ENCODE measurements around the gene RAD23A. TPM values are rescaled to one million over a fixed set of nuclear protein-coding genes. Genes with fewer than 3 reads are reported as not detected.

The RAD23A gene
- total RNA-seq, 6 experiments from 2014 or later, result 108 to 140 (median 129) TPM

DNA sequence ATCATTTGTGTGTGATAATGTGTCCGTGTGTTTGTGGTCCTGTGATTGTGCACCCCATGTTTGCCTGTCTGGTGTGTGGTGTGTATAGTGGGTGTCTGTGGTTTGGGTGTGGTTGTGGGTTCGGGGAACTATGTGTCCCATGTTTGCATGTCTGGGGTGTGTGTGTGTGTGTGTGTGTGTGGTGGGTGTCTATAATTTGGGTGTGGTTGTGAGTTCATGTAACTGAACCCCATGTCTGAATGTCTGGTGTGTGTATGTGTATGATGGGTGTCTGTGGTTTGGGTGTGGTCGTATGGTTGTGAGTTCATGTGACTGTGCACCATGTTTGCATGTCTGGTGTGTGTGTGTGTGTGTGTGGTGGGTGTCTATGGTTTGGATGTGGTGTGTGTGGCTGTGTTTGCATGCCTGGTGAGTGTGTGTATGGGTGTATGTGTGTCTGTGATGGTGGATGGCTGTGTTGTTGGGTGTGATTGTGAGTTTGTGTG, 38.5 kb downstream of the RAD23A start:
- Mint-ChIP-seq H3K4me1 (ENCODE audit: low read depth) (peaks cover 8% of the 10 kb centered on the region), H3K36me3 (ENCODE audit: low read depth) (no peaks in the 10 kb centered on the region), H3K9me3 (no peaks in the 10 kb centered on the region), H3K27ac (no peak overlapping the region), H3K27me3 (ENCODE audit: insufficient read depth) (no peaks in the 10 kb centered on the region), H3K4me3 (no peak overlapping the region)
- TF ChIP-seq, protein P1, sequence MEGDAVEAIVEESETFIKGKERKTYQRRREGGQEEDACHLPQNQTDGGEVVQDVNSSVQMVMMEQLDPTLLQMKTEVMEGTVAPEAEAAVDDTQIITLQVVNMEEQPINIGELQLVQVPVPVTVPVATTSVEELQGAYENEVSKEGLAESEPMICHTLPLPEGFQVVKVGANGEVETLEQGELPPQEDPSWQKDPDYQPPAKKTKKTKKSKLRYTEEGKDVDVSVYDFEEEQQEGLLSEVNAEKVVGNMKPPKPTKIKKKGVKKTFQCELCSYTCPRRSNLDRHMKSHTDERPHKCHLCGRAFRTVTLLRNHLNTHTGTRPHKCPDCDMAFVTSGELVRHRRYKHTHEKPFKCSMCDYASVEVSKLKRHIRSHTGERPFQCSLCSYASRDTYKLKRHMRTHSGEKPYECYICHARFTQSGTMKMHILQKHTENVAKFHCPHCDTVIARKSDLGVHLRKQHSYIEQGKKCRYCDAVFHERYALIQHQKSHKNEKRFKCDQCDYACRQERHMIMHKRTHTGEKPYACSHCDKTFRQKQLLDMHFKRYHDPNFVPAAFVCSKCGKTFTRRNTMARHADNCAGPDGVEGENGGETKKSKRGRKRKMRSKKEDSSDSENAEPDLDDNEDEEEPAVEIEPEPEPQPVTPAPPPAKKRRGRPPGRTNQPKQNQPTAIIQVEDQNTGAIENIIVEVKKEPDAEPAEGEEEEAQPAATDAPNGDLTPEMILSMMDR (IDR thresholded peaks at IDR 0.05), result no peak
- no peak for DNase-seq

DNA sequence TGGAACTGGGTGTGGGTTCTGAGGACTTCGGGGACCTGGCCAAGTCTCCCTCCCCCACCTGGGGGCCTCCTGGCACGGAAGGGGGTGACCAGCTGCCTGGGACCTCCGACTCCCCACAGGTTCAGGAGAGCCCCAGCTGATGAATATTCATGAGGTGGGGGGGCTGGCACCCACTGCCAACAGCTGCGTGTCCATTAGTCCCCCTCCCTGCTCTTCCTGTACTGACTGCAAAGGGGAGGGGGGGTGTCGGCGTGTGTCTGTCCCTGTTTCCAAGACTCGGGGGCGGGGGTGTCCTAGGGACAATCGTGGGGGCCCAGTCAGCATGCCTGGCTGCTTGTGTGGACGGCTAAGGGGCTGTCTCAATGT, 39.0 kb downstream of the RAD23A start:
- H3K27ac Mint-ChIP-seq, result no peak overlapping the region
- peaks cover 8% of the 10 kb centered on the region for H3K4me1 Mint-ChIP-seq (ENCODE audit: low read depth)
- no peaks in the 10 kb centered on the region for H3K36me3 Mint-ChIP-seq (ENCODE audit: low read depth)
- no peak overlapping the region for H3K4me3 Mint-ChIP-seq
- no peaks in the 10 kb centered on the region for H3K27me3 Mint-ChIP-seq (ENCODE audit: insufficient read depth)
- TF ChIP-seq, protein P1 (IDR thresholded peaks at IDR 0.05), result no peak
- H3K9me3 Mint-ChIP-seq, result no peaks in the 10 kb centered on the region
- no peak for DNase-seq

GRCh38 chr19:12985049-12985776, 39.6 kb downstream of the RAD23A start:
- Mint-ChIP-seq H3K27ac (peak overlapping the region; percentile 27; the same call in 1 of the 2 replicates), H3K4me3 (no peak overlapping the region), H3K27me3 (ENCODE audit: insufficient read depth) (no peaks in the 10 kb centered on the region), H3K9me3 (no peaks in the 10 kb centered on the region), H3K4me1 (ENCODE audit: low read depth) (peaks cover 8% of the 10 kb centered on the region), H3K36me3 (ENCODE audit: low read depth) (no peaks in the 10 kb centered on the region)
- DNase-seq, result peak; percentile 52
- TF ChIP-seq, protein P1 (IDR thresholded peaks at IDR 0.05), result peak; percentile 19; the same call in 1 of the 2 replicates

GRCh38 chr19:12986726-12987125, 41.1 kb downstream of the RAD23A start:
- Mint-ChIP-seq H3K36me3 (ENCODE audit: low read depth) (no peaks in the 10 kb centered on the region), H3K4me1 (ENCODE audit: low read depth) (peaks cover 8% of the 10 kb centered on the region), H3K9me3 (no peaks in the 10 kb centered on the region), H3K27ac (no peak overlapping the region), H3K4me3 (no peak overlapping the region), H3K27me3 (ENCODE audit: insufficient read depth) (no peaks in the 10 kb centered on the region)
- TF ChIP-seq, protein P1 (IDR thresholded peaks at IDR 0.05), result no peak
- no peak for DNase-seq

GRCh38 chr19:12987190-12987589, 41.5 kb downstream of the RAD23A start:
- no peak for DNase-seq
- TF ChIP-seq, protein P1 (IDR thresholded peaks at IDR 0.05), result no peak
- Mint-ChIP-seq H3K9me3 (no peaks in the 10 kb centered on the region), H3K27me3 (ENCODE audit: insufficient read depth) (no peaks in the 10 kb centered on the region), H3K36me3 (ENCODE audit: low read depth) (no peaks in the 10 kb centered on the region), H3K27ac (no peak overlapping the region), H3K4me1 (ENCODE audit: low read depth) (peaks cover 8% of the 10 kb centered on the region), H3K4me3 (no peak overlapping the region)

Data from HFFc6 (cell line).